ENCODE measurements around the gene ABCA2. TPM values are rescaled to one million over a fixed set of nuclear protein-coding genes. Genes with fewer than 3 reads are reported as not detected.

Gene ABCA2
- total RNA-seq, 4 donors from 2014 or later: 51.1 to 204 (median 96.5) TPM

GRCh38 chr9:137037483-137037882 is 9.4 kb upstream of the ABCA2 start:
- no peak overlapping the region for H3K4me3 ChIP-seq
- H3K9me3 ChIP-seq: no peaks in the 10 kb centered on the region
- intact Hi-C loops (cut with DNase I; ENCODE audit: low total_unique reads): no loop called here
- no peaks in the 10 kb centered on the region for H3K27me3 ChIP-seq
- in situ Hi-C loops (cut with MboI; ENCODE audit: low pct_ligation_motif_present in 1 of 4, low pct_unique_long_range_greater_than_20kb in 1 of 4, low sequenced_read_pairs in 3 of 4): loop anchor here in 3 of 4 donors (10.0 to 25.0 kb wide), 2 partner anchors 250 to 253 kb away; partner anchors contain the start of genes CCDC183 (in 2 of the 3) and TMEM141 (in 2 of the 3)
- no peaks in the 10 kb centered on the region for H3K36me3 ChIP-seq
- 80 to 85% methylated on average over 5 to 10 of the region's 10 CpGs for WGBS, 2 donors (ENCODE audit: low coverage in 1 of 2)
- DNase-seq: no peak
- peaks cover 7 to 14% (median 12%) of the 10 kb centered on the region in 4 donors for H3K4me1 ChIP-seq
- TF ChIP-seq POLR2A (IDR thresholded peaks at IDR 0.05) (no peak), EP300 (IDR thresholded peaks at IDR 0.05; ENCODE audit: low read depth) (no peak), CTCF (IDR thresholded peaks at IDR 0.05) (no peak), POLR2AphosphoS5 (IDR thresholded peaks at IDR 0.05) (no peak)
- no peak overlapping the region for H3K27ac ChIP-seq

DNA sequence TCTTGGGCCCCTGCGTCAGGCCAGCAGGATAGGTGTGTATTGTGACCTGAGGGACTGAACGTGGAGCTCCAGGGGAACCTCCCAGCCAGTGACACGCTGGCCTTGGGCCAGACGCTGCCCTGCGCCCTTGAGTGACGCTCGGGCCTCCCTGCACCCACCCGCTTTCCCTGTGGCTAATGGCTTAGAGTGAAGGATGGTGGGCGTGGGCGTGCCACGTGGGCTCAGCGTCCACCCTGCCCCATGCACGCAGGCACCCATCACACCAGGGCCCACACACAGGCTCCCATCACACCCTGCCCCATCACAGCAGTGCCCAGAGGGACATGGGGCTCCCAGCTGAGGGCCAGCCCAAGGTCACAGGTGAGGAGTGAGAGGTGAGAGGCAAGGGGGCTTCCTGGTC is 9.0 kb upstream of the ABCA2 start:
- H3K27ac ChIP-seq: no peak overlapping the region
- H3K4me3 ChIP-seq: no peak overlapping the region
- H3K27me3 ChIP-seq: no peaks in the 10 kb centered on the region
- no peak for DNase-seq
- 62% methylated on average over 12 of the region's 13 CpGs; no CpG with 5 or more reads in 1 of the 2 donors for WGBS, 2 donors (ENCODE audit: low coverage in 1 of 2)
- in situ Hi-C loops (cut with MboI; ENCODE audit: low pct_ligation_motif_present in 1 of 4, low pct_unique_long_range_greater_than_20kb in 1 of 4, low sequenced_read_pairs in 3 of 4) (loop anchor here in 3 of 4 donors (10.0 to 25.0 kb wide), 2 partner anchors 250 to 252 kb away; partner anchors contain the start of genes CCDC183 (in 2 of the 3) and TMEM141 (in 2 of the 3)), intact Hi-C loops (cut with DNase I; ENCODE audit: low total_unique reads) (no loop called here)
- H3K36me3 ChIP-seq: no peaks in the 10 kb centered on the region
- no peaks in the 10 kb centered on the region for H3K9me3 ChIP-seq
- TF ChIP-seq POLR2A (IDR thresholded peaks at IDR 0.05) (no peak), POLR2AphosphoS5 (IDR thresholded peaks at IDR 0.05) (no peak), EP300 (IDR thresholded peaks at IDR 0.05; ENCODE audit: low read depth) (no peak), CTCF (IDR thresholded peaks at IDR 0.05) (no peak)
- H3K4me1 ChIP-seq: peaks cover 7 to 17% (median 12%) of the 10 kb centered on the region in 4 donors

DNA sequence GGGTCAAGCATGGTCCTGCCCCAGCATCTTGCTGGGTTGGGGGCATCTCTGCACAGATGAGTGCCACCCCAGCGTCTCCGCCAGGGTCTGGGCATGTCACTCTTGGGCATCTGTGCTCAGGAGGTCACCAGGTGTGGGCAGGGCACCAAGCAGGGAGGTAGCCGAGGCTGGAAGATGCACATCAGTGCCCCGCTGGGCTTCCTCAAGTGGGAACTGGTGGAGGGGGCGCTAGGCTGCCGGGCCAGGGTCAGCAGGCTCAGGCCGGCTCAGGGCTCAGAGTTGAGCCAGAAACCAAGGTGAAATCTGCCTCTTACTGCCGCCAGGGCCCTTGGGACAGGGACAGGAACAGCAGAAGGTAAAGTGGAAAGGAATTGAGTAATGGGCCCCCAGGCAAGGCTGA is 7.9 kb upstream of the ABCA2 start:
- H3K9me3 ChIP-seq: no peaks in the 10 kb centered on the region
- no peaks in the 10 kb centered on the region for H3K27me3 ChIP-seq
- in situ Hi-C loops (cut with MboI; ENCODE audit: low pct_ligation_motif_present in 1 of 4, low pct_unique_long_range_greater_than_20kb in 1 of 4, low sequenced_read_pairs in 3 of 4) (loop anchor here in 3 of 4 donors (10.0 to 25.0 kb wide), 2 partner anchors 249 to 251 kb away; partner anchors contain the start of genes CCDC183 (in 2 of the 3) and TMEM141 (in 2 of the 3)), intact Hi-C loops (cut with DNase I; ENCODE audit: low total_unique reads) (loop anchor here (2.0 kb wide), 1 partner anchor 249 kb away; no protein-coding TSS in a partner anchor)
- 72% methylated on average over 8 of the region's 8 CpGs; no CpG with 5 or more reads in 1 of the 2 donors for WGBS, 2 donors (ENCODE audit: low coverage in 1 of 2)
- H3K4me3 ChIP-seq: no peak overlapping the region
- TF ChIP-seq EP300 (IDR thresholded peaks at IDR 0.05; ENCODE audit: low read depth): no peak
- no peak for TF ChIP-seq POLR2AphosphoS5 (IDR thresholded peaks at IDR 0.05)
- TF ChIP-seq POLR2A (IDR thresholded peaks at IDR 0.05): no peak
- no peak for TF ChIP-seq CTCF (IDR thresholded peaks at IDR 0.05)
- H3K4me1 ChIP-seq: peaks cover 7 to 23% (median 18%) of the 10 kb centered on the region in 4 donors
- no peak overlapping the region for H3K27ac ChIP-seq
- H3K36me3 ChIP-seq: no peaks in the 10 kb centered on the region
- no peak for DNase-seq

DNA sequence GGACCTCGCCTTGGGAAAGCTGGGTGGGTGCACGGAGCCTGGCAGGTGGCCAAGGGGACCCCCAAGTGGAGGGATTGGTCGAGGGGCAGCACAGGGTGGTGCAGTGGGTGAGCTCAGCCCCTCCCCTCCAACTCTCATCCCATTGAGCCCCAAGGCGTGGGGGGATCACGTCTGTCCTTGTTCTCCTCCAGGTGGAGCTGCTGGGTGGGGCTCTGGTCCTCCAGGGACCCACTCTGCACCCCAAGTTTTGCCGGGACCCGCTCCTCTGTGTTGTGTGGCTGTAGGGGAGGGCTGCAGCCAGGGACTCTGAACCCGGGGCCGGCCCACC is 7.4 kb upstream of the ABCA2 start:
- no peak for TF ChIP-seq EP300 (IDR thresholded peaks at IDR 0.05; ENCODE audit: low read depth)
- TF ChIP-seq CTCF (IDR thresholded peaks at IDR 0.05): no peak
- TF ChIP-seq POLR2A (IDR thresholded peaks at IDR 0.05): no peak
- TF ChIP-seq POLR2AphosphoS5 (IDR thresholded peaks at IDR 0.05): no peak
- Histone ChIP-seq H3K27me3 (no peaks in the 10 kb centered on the region), H3K4me3 (no peak overlapping the region), H3K27ac (no peak overlapping the region), H3K9me3 (no peaks in the 10 kb centered on the region), H3K36me3 (no peaks in the 10 kb centered on the region), H3K4me1 (peaks cover 7 to 26% (median 18%) of the 10 kb centered on the region in 4 donors)
- intact Hi-C loops (cut with DNase I; ENCODE audit: low total_unique reads) (loop anchor here (2.0 kb wide), 1 partner anchor 249 kb away; no protein-coding TSS in a partner anchor), in situ Hi-C loops (cut with MboI; ENCODE audit: low pct_ligation_motif_present in 1 of 4, low pct_unique_long_range_greater_than_20kb in 1 of 4, low sequenced_read_pairs in 3 of 4) (loop anchor here in 3 of 4 donors (10.0 to 25.0 kb wide), 2 partner anchors 248 to 251 kb away; partner anchors contain the start of genes CCDC183 (in 2 of the 3) and TMEM141 (in 2 of the 3))
- WGBS, 2 donors (ENCODE audit: low coverage in 1 of 2): 34% methylated on average over 9 of the region's 9 CpGs; no CpG with 5 or more reads in 1 of the 2 donors
- no peak for DNase-seq

Measured in transverse colon (tissue), 4 donors.